Measurements from ENCODE around the gene MYL7.

- TF ChIP-seq SRF (CRISPR knock-in tag; IDR thresholded peaks at IDR 0.05) = no peak
- TF ChIP-seq CEBPG (CRISPR knock-in tag; IDR thresholded peaks at IDR 0.05) = no peak
- TF ChIP-seq CEBPG (tag; conservative IDR thresholded peaks at IDR 0.05 in 1 of 2, IDR thresholded peaks at IDR 0.05 in 1 of 2) = no peak
- TF ChIP-seq ZFP30 (CRISPR knock-in tag; IDR thresholded peaks at IDR 0.05; ENCODE audit: borderline replicate concordance) = no peak
- TF ChIP-seq PHTF2 (CRISPR knock-in tag; IDR thresholded peaks at IDR 0.05) = no peak
Measured at GRCh38 chr7:44101966-44102845, 38.9 kb downstream of the MYL7 start.
